Breast epithelium (tissue), 4 donors: Measurements from ENCODE around the gene MRPL16. TPM values are rescaled to one million over a fixed set of nuclear protein-coding genes. Genes with fewer than 3 reads are reported as not detected.

ENCODE experiments used
- DNase-seq, 2 donors: peaks; one replicate each; pipeline ENCODE4 v3.0.0-alpha.2; 2019; ENCODE audit warnings: low spot score in 2 of 2
- H3K27ac ChIP-seq, 2 donors: fragments of 200-600 bp; sonication (generic) in 1 of 2; one replicate each; pipeline ENCODE4 v1.5.1; 2016 to 2019; ENCODE audit warnings: mild to moderate bottlenecking in 1 of 2
- H3K27me3 ChIP-seq, 2 donors: fragments of 200-600 bp; sonication (generic) in 1 of 2; one replicate each; pipeline versions ENCODE4 v1.5.1 to v1.6.0; 2017 to 2019; ENCODE audit warnings: control low read depth in 1 of 2, mild to moderate bottlenecking in 1 of 2
- H3K36me3 ChIP-seq: fragments of 200-600 bp; one replicate; pipeline ENCODE4 v1.5.1; 2019
- H3K4me1 ChIP-seq, 2 donors: fragments of 200-600 bp; sonication (generic); one replicate each; pipeline ENCODE4 v1.5.1; 2016 to 2019; ENCODE audit warnings: control low read depth in 1 of 2
- H3K4me3 ChIP-seq, 3 donors: fragments of 200-600 bp; sonication (generic); 1 replicate in 2 of 3; 2 replicates in 1 of 3; pipeline ENCODE4 v1.5.1; 2016 to 2019; ENCODE audit warnings: mild to moderate bottlenecking in 3 of 3, moderate library complexity in 2 of 3
- H3K9me3 ChIP-seq, 2 donors: fragments of 200-600 bp; sonication (generic) in 1 of 2; one replicate each; pipeline ENCODE4 v1.5.1; 2016 to 2019; ENCODE audit warnings: control low read depth in 1 of 2
- CTCF ChIP-seq, 3 donors: fragments of 450-650 bp; IDR thresholded peaks; one replicate each; pipeline ENCODE4 v1.5.1; 2016 to 2017; ENCODE audit warnings: antibody characterized with exemption in 3 of 3, mild to moderate bottlenecking in 3 of 3, moderate library complexity in 3 of 3
- POLR2A ChIP-seq: fragments of 450-650 bp; IDR thresholded peaks from one replicate; pipeline ENCODE4 v1.6.1; 2016; ENCODE audit warnings: antibody characterized with exemption, mild to moderate bottlenecking, moderate library complexity
- POLR2AphosphoS5 ChIP-seq, 3 donors: sonication (generic); formaldehyde crosslinking; IDR thresholded peaks; one replicate each; pipeline ENCODE4 v1.6.1; 2017; ENCODE audit warnings: antibody characterized with exemption in 3 of 3
- intact Hi-C: fragments of 100-400 bp; cut with DNase I; formaldehyde crosslinking; loops from one replicate; pipeline ENCODE4 v1.15.1; 2023; ENCODE audit warnings: low total_unique reads
- total RNA-seq, 3 donors: library from RNA; depleted of rRNA; stranded (reverse); fragments of >200 nt; gene quantifications; one replicate each; pipeline ENCODE4 v1.1.0, GENCODE V29; 2016

Gene MRPL16
- total RNA-seq, 3 donors from 2014 or later: 36.3 to 41.4 (median 37.4) TPM

GRCh38 chr11:59771605-59772004 is 39.0 kb downstream of the MRPL16 start:
- Histone ChIP-seq H3K27me3 (no peaks in the 10 kb centered on the region), H3K27ac (no peak overlapping the region), H3K9me3 (no peaks in the 10 kb centered on the region), H3K4me3 (no peak overlapping the region), H3K36me3 (no peaks in the 10 kb centered on the region), H3K4me1 (no peaks in the 10 kb centered on the region)
- DNase-seq: no peak
- TF ChIP-seq CTCF (IDR thresholded peaks at IDR 0.05) (no peak), POLR2AphosphoS5 (IDR thresholded peaks at IDR 0.05) (no peak), POLR2A (no peak)
- intact Hi-C loops: no loop called here

GRCh38 chr11:59770869-59771268 is 39.7 kb downstream of the MRPL16 start:
- H3K27ac ChIP-seq: no peak overlapping the region

GRCh38 chr11:59770319-59770718 is 40.3 kb downstream of the MRPL16 start:
- TF ChIP-seq CTCF (IDR thresholded peaks at IDR 0.05) (no peak), POLR2A (no peak), POLR2AphosphoS5 (IDR thresholded peaks at IDR 0.05) (no peak)
- H3K36me3 ChIP-seq: no peaks in the 10 kb centered on the region
- no peak overlapping the region for H3K27ac ChIP-seq
- H3K9me3 ChIP-seq: no peaks in the 10 kb centered on the region
- no peak for DNase-seq
- intact Hi-C loops: no loop called here
- H3K4me3 ChIP-seq: no peak overlapping the region
- H3K27me3 ChIP-seq: no peaks in the 10 kb centered on the region
- no peaks in the 10 kb centered on the region for H3K4me1 ChIP-seq

More at GRCh38 chr11:59770869-59771268, 39.7 kb downstream of the MRPL16 start:
- intact Hi-C loops: no loop called here
- no peak for TF ChIP-seq POLR2AphosphoS5 (IDR thresholded peaks at IDR 0.05)
- no peak for TF ChIP-seq CTCF (IDR thresholded peaks at IDR 0.05)
- TF ChIP-seq POLR2A: no peak
- Histone ChIP-seq H3K27me3 (no peaks in the 10 kb centered on the region), H3K9me3 (no peaks in the 10 kb centered on the region), H3K4me1 (no peaks in the 10 kb centered on the region), H3K36me3 (no peaks in the 10 kb centered on the region), H3K4me3 (no peak overlapping the region)
- no peak for DNase-seq

- H3K27ac ChIP-seq: no peak overlapping the region
- no peak overlapping the region for H3K4me3 ChIP-seq
- H3K4me1 ChIP-seq: no peaks in the 10 kb centered on the region
- intact Hi-C loops: no loop called here
- no peak for DNase-seq
- no peaks in the 10 kb centered on the region for H3K36me3 ChIP-seq
- no peaks in the 10 kb centered on the region for H3K9me3 ChIP-seq
- no peaks in the 10 kb centered on the region for H3K27me3 ChIP-seq
- TF ChIP-seq POLR2A: no peak
- TF ChIP-seq POLR2AphosphoS5 (IDR thresholded peaks at IDR 0.05): no peak
- TF ChIP-seq CTCF (IDR thresholded peaks at IDR 0.05): no peak
Observed at GRCh38 chr11:59769828-59770227, 40.8 kb downstream of the MRPL16 start.

GRCh38 chr11:59769111-59769510 is 41.5 kb downstream of the MRPL16 start:
- H3K4me3 ChIP-seq: no peak overlapping the region
- no peaks in the 10 kb centered on the region for H3K27me3 ChIP-seq
- no peaks in the 10 kb centered on the region for H3K36me3 ChIP-seq
- no peaks in the 10 kb centered on the region for H3K9me3 ChIP-seq
- H3K4me1 ChIP-seq: no peaks in the 10 kb centered on the region
- DNase-seq: no peak
- H3K27ac ChIP-seq: no peak overlapping the region
- intact Hi-C loops: no loop called here
- TF ChIP-seq POLR2A (no peak), CTCF (IDR thresholded peaks at IDR 0.05) (no peak), POLR2AphosphoS5 (IDR thresholded peaks at IDR 0.05) (no peak)
